ENCODE data around the gene CLCN6. TPM values are rescaled to one million over a fixed set of nuclear protein-coding genes. Genes with fewer than 3 reads are reported as not detected.

Gene CLCN6
- total RNA-seq, 1 donor from 2014 or later, result 17.6 TPM

GRCh38 chr1:11868331-11868980, 62.5 kb downstream of the CLCN6 start:
- DNase-seq (ENCODE audit: low read depth), result no peak
- no peak overlapping the region for H3K4me3 ChIP-seq (ENCODE audit: low read depth, low read length)
- H3K27me3 ChIP-seq (ENCODE audit: control insufficient read depth, insufficient read depth, low read length), result peaks cover 26% of the 10 kb centered on the region
- no peaks in the 10 kb centered on the region for H3K36me3 ChIP-seq (ENCODE audit: control insufficient read depth, insufficient read depth, low read length)
- no peak for TF ChIP-seq CTCF (IDR thresholded peaks at IDR 0.05; ENCODE audit: insufficient read depth, low read length, poor library complexity, severe bottlenecking)

GRCh38 chr1:11869104-11869503, 63.1 kb downstream of the CLCN6 start:
- DNase-seq (ENCODE audit: low read depth), result no peak
- no peak for TF ChIP-seq CTCF (IDR thresholded peaks at IDR 0.05; ENCODE audit: insufficient read depth, low read length, poor library complexity, severe bottlenecking)
- peaks cover 29% of the 10 kb centered on the region for H3K27me3 ChIP-seq (ENCODE audit: control insufficient read depth, insufficient read depth, low read length)
- H3K4me3 ChIP-seq (ENCODE audit: low read depth, low read length), result no peak overlapping the region
- no peaks in the 10 kb centered on the region for H3K36me3 ChIP-seq (ENCODE audit: control insufficient read depth, insufficient read depth, low read length)

- TF ChIP-seq CTCF (IDR thresholded peaks at IDR 0.05; ENCODE audit: insufficient read depth, low read length, poor library complexity, severe bottlenecking), result no peak
- no peak for DNase-seq (ENCODE audit: low read depth)
- Histone ChIP-seq H3K4me3 (ENCODE audit: low read depth, low read length) (no peak overlapping the region), H3K27me3 (ENCODE audit: control insufficient read depth, insufficient read depth, low read length) (peaks cover 34% of the 10 kb centered on the region), H3K36me3 (ENCODE audit: control insufficient read depth, insufficient read depth, low read length) (no peaks in the 10 kb centered on the region)
Measured at GRCh38 chr1:11869650-11870207, 63.7 kb downstream of the CLCN6 start.

GRCh38 chr1:11872545-11872944, 66.6 kb downstream of the CLCN6 start:
- Histone ChIP-seq H3K27me3 (ENCODE audit: control insufficient read depth, insufficient read depth, low read length) (peaks cover 38% of the 10 kb centered on the region), H3K36me3 (ENCODE audit: control insufficient read depth, insufficient read depth, low read length) (no peaks in the 10 kb centered on the region), H3K4me3 (ENCODE audit: low read depth, low read length) (no peak overlapping the region)
- TF ChIP-seq CTCF (IDR thresholded peaks at IDR 0.05; ENCODE audit: insufficient read depth, low read length, poor library complexity, severe bottlenecking), result no peak
- no peak for DNase-seq (ENCODE audit: low read depth)

- H3K36me3 ChIP-seq (ENCODE audit: control insufficient read depth, insufficient read depth, low read length), result no peaks in the 10 kb centered on the region
- peaks cover 36% of the 10 kb centered on the region for H3K27me3 ChIP-seq (ENCODE audit: control insufficient read depth, insufficient read depth, low read length)
- DNase-seq (ENCODE audit: low read depth), result no peak
- no peak overlapping the region for H3K4me3 ChIP-seq (ENCODE audit: low read depth, low read length)
- TF ChIP-seq CTCF (IDR thresholded peaks at IDR 0.05; ENCODE audit: insufficient read depth, low read length, poor library complexity, severe bottlenecking), result no peak
Measured at GRCh38 chr1:11873395-11874257, 67.6 kb downstream of the CLCN6 start.

All from kidney epithelial cell (primary cell).